Uterus (tissue), 4 donors: Measurements from ENCODE around the gene DSN1. TPM values are rescaled to one million over a fixed set of nuclear protein-coding genes. Genes with fewer than 3 reads are reported as not detected.
"Not testable (repeated sequence)": the region's sequence is repeated elsewhere in the genome, so short reads cannot be mapped to it uniquely, and the experiment has no call there.

ENCODE experiments used
- DNase-seq, 2 donors: peaks; one replicate each; pipeline ENCODE4 v3.0.0-alpha.2; 2019 to 2020
- H3K27ac ChIP-seq, 2 donors: fragments of 200-600 bp; sonication (generic); 1 replicate in 1 of 2; 2 replicates in 1 of 2; pipeline ENCODE4 v1.5.1; 2016 to 2018
- H3K27me3 ChIP-seq, 2 donors: fragments of 200-600 bp; sonication (generic); one replicate each; pipeline ENCODE4 v1.5.1; 2018 to 2019; ENCODE audit warnings: control low read depth in 1 of 2
- H3K36me3 ChIP-seq, 2 donors: fragments of 200-600 bp; sonication (generic); one replicate each; pipeline ENCODE4 v1.5.1; 2019; ENCODE audit warnings: control low read depth in 1 of 2
- H3K4me1 ChIP-seq, 2 donors: fragments of 200-600 bp; sonication (generic); one replicate each; pipeline ENCODE4 v1.5.1; 2018 to 2019; ENCODE audit warnings: control low read depth in 1 of 2
- H3K4me3 ChIP-seq, 2 donors: fragments of 200-600 bp; sonication (generic); 1 replicate in 1 of 2; 2 replicates in 1 of 2; pipeline ENCODE4 v1.5.1; 2018 to 2019; ENCODE audit warnings: mild to moderate bottlenecking in 1 of 2
- H3K9me3 ChIP-seq, 2 donors: fragments of 200-600 bp; sonication (generic); one replicate each; pipeline ENCODE4 v1.5.1; 2019; ENCODE audit warnings: control low read depth in 1 of 2
- CTCF ChIP-seq, 4 experiments: fragments of 200-600 bp in 2 of 4; fragments of 450-650 bp in 2 of 4; sonication (generic) in 2 of 4; IDR thresholded peaks; one replicate each; pipeline ENCODE4 v1.5.1; 2016 to 2019; ENCODE audit warnings: antibody characterized with exemption in 4 of 4, mild to moderate bottlenecking in 2 of 4, moderate library complexity in 1 of 4
- POLR2A ChIP-seq, 2 donors: fragments of 450-650 bp; IDR thresholded peaks; one replicate each; pipeline ENCODE4 v1.6.1; 2016; ENCODE audit warnings: antibody characterized with exemption in 2 of 2, mild to moderate bottlenecking in 1 of 2, moderate library complexity in 1 of 2
- intact Hi-C: fragments of 100-400 bp; cut with DNase I; formaldehyde crosslinking; loops from one replicate; pipeline ENCODE4 v1.15.1; 2023; ENCODE audit warnings: low total_unique reads
- total RNA-seq, 4 donors: library from RNA; depleted of rRNA in 3 of 4; stranded (reverse); fragments of >200 nt in 3 of 4; gene quantifications; one replicate each; pipeline versions ENCODE4 v1.1.0 to v1.2.4, GENCODE V29; 2014 to 2023
- donor health status: DM: yes; HTN: yes; CAD: no.

The DSN1 gene
- total RNA-seq, 4 donors from 2014 or later: 0.29 to 24.3 (median 3.2) TPM

- Histone ChIP-seq H3K4me1 (no peaks in the 10 kb centered on the region), H3K4me3 (no peak overlapping the region), H3K27ac (no peak overlapping the region), H3K27me3 (no peaks in the 10 kb centered on the region), H3K9me3 (no peaks in the 10 kb centered on the region), H3K36me3 (no peaks in the 10 kb centered on the region)
- TF ChIP-seq CTCF (IDR thresholded peaks at IDR 0.05): no peak
- TF ChIP-seq POLR2A (IDR thresholded peaks at IDR 0.05): no peak
- intact Hi-C loops: no loop called here
- no peak for DNase-seq
Observed at GRCh38 chr20:36802326-36803222, 29.0 kb upstream of the DSN1 start.

GRCh38 chr20:36800410-36800809, 26.8 kb upstream of the DSN1 start:
- intact Hi-C loops: no loop called here
- no peak for DNase-seq
- H3K36me3 ChIP-seq: no peaks in the 10 kb centered on the region
- no peaks in the 10 kb centered on the region for H3K27me3 ChIP-seq
- H3K4me3 ChIP-seq: no peak overlapping the region
- H3K4me1 ChIP-seq: no peaks in the 10 kb centered on the region
- TF ChIP-seq POLR2A (IDR thresholded peaks at IDR 0.05): no peak
- no peak for TF ChIP-seq CTCF (IDR thresholded peaks at IDR 0.05)
- H3K9me3 ChIP-seq: no peaks in the 10 kb centered on the region
- H3K27ac ChIP-seq: no peak overlapping the region

- H3K4me3 ChIP-seq, intact Hi-C loops, H3K27me3 ChIP-seq, H3K36me3 ChIP-seq, H3K9me3 ChIP-seq, H3K27ac ChIP-seq, DNase-seq, H3K4me1 ChIP-seq: not testable (repeated sequence)
Observed at GRCh38 chr20:36799313-36799712, 25.8 kb upstream of the DSN1 start.

- Histone ChIP-seq H3K27ac (no peak overlapping the region), H3K9me3 (no peaks in the 10 kb centered on the region), H3K36me3 (no peaks in the 10 kb centered on the region), H3K27me3 (no peaks in the 10 kb centered on the region), H3K4me1 (no peaks in the 10 kb centered on the region), H3K4me3 (no peak overlapping the region)
- TF ChIP-seq CTCF (IDR thresholded peaks at IDR 0.05) (no peak), POLR2A (IDR thresholded peaks at IDR 0.05) (no peak)
- intact Hi-C loops: no loop called here
- DNase-seq: no peak
Observed at GRCh38 chr20:36796875-36797274, 23.3 kb upstream of the DSN1 start.

GRCh38 chr20:36796117-36796516, 22.6 kb upstream of the DSN1 start:
- Histone ChIP-seq H3K4me3 (no peak overlapping the region), H3K27me3 (no peaks in the 10 kb centered on the region), H3K27ac (no peak overlapping the region), H3K36me3 (no peaks in the 10 kb centered on the region), H3K4me1 (no peaks in the 10 kb centered on the region), H3K9me3 (no peaks in the 10 kb centered on the region)
- DNase-seq: no peak
- intact Hi-C loops: no loop called here
- no peak for TF ChIP-seq CTCF (IDR thresholded peaks at IDR 0.05)
- no peak for TF ChIP-seq POLR2A (IDR thresholded peaks at IDR 0.05)
